Endodermal cell (in vitro differentiated cells): ENCODE measurements around the gene THSD1. TPM values are rescaled to one million over a fixed set of nuclear protein-coding genes. Genes with fewer than 3 reads are reported as not detected.
"Not testable (repeated sequence)": the region's sequence is repeated elsewhere in the genome, so short reads cannot be mapped to it uniquely, and the experiment has no call there.

ENCODE experiments used
- DNase-seq: peaks from one replicate; pipeline ENCODE4 v3.0.0-alpha.2; 2017
- H3K27ac ChIP-seq: 2 replicates; pipeline ENCODE4 v1.5.1; 2013; ENCODE audit warnings: mild to moderate bottlenecking, low read depth, low read length, moderate library complexity
- H3K27me3 ChIP-seq: 2 replicates; pipeline ENCODE4 v1.6.1; 2013; ENCODE audit warnings: mild to moderate bottlenecking, low read length, moderate library complexity; ENCODE audit not compliant: insufficient read depth, control insufficient read depth, poor library complexity, severe bottlenecking
- H3K36me3 ChIP-seq: 2 replicates; pipeline ENCODE4 v1.7.0; 2013; ENCODE audit warnings: mild to moderate bottlenecking, low read length, moderate library complexity; ENCODE audit not compliant: control insufficient read depth, insufficient read depth
- H3K4me1 ChIP-seq: one replicate; pipeline ENCODE4 v1.7.0; 2013; ENCODE audit warnings: low read length; ENCODE audit not compliant: control insufficient read depth, insufficient read depth
- H3K4me3 ChIP-seq: 2 replicates; pipeline ENCODE4 v1.5.1; 2013; ENCODE audit warnings: mild to moderate bottlenecking, low read length, moderate library complexity
- H3K9ac ChIP-seq: 2 replicates; pipeline ENCODE4 v1.6.1; 2013; ENCODE audit warnings: mild to moderate bottlenecking, low read length, moderate library complexity; ENCODE audit not compliant: poor library complexity, severe bottlenecking; ENCODE audit errors: extremely low read depth
- H3K9me3 ChIP-seq: 2 replicates; pipeline ENCODE4 v1.6.1; 2013; ENCODE audit warnings: mild to moderate bottlenecking, low read length, moderate library complexity; ENCODE audit not compliant: control insufficient read depth
- H3K27ac Mint-ChIP-seq: 2 replicates; pipeline ENCODE4 v1.8.0; 2020; ENCODE audit warnings: mixed read lengths
- H3K27me3 Mint-ChIP-seq: 2 replicates; pipeline ENCODE4 v1.8.0; 2021; ENCODE audit warnings: mild to moderate bottlenecking, mixed read lengths; ENCODE audit not compliant: insufficient read depth
- H3K36me3 Mint-ChIP-seq: 2 replicates; pipeline ENCODE4 v1.8.0; 2020; ENCODE audit warnings: low read depth, mixed read lengths
- H3K4me1 Mint-ChIP-seq: 2 replicates; pipeline ENCODE4 v1.8.0; 2020; ENCODE audit warnings: mixed read lengths
- H3K4me3 Mint-ChIP-seq: 2 replicates; pipeline ENCODE4 v1.8.0; 2020; ENCODE audit warnings: mild to moderate bottlenecking, moderate library complexity, mixed read lengths
- H3K9me3 Mint-ChIP-seq: 2 replicates; pipeline ENCODE4 v1.8.0; 2020; ENCODE audit warnings: mild to moderate bottlenecking, mixed read lengths
- WGBS, 2 experiments: methylation state at CpG; one replicate each; pipeline versions ENCODE4 v1.1.5 to v1.1.7; 2013; ENCODE audit warnings: missing lambda C conversion rate in 2 of 2, mixed read lengths in 1 of 2; ENCODE audit not compliant: insufficient coverage in 1 of 2, insufficient read length in 1 of 2; 5-methylcytosine and 5-hydroxymethylcytosine counted together
- total RNA-seq, 2 donors: library from RNA; stranded (reverse); fragmentation: NEBNext Ultra II Directional in 1 of 2; extraction: Animal tissue kit (Norgen Biotek cat#: 25700) in 1 of 2; gene quantifications; 2 replicates in 1 of 2; 3 replicates in 1 of 2; pipeline ENCODE4 v1.2.1, GENCODE V29; 2021
- TF ChIP-seq, protein P1 (sequence below): fragments of 200-600 bp; sonication (generic); conservative IDR thresholded peaks from 2 replicates; pipeline ENCODE4 v1.5.0; 2021; ENCODE audit warnings: antibody characterized with exemption, mild to moderate bottlenecking

Gene THSD1
- total RNA-seq, 2 donors from 2014 or later: 0.48 to 0.73 TPM

DNA sequence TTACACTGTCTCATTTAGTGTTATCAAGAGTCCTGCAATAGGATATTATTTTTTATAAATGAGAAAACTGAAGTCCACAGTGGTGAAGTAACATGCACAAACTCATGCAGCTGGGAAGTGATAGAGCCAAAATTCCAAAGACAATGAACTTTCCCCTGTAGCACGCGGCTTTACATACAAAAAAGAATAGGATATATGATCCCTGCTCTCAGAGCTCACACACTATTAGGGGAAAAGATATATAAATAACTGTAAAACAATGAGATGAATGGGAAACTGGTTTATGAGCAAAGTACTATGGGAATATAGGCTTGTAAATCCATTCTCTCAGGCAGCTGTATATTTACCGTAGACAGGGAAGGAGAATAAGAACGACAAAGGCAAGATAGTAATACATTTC, 39.7 kb downstream of the THSD1 start:
- H3K4me3 Mint-ChIP-seq: no peak overlapping the region
- DNase-seq: no peak
- no peaks in the 10 kb centered on the region for H3K9me3 Mint-ChIP-seq
- H3K27me3 Mint-ChIP-seq: peaks cover 5% of the 10 kb centered on the region
- no peaks in the 10 kb centered on the region for H3K9me3 ChIP-seq
- no peak overlapping the region for H3K27ac Mint-ChIP-seq
- 83 to 100% methylated on average over 1 to 3 of the region's 4 CpGs for WGBS, 2 experiments
- H3K4me1 ChIP-seq: no peaks in the 10 kb centered on the region
- no peaks in the 10 kb centered on the region for H3K27me3 ChIP-seq
- TF ChIP-seq, protein P1, sequence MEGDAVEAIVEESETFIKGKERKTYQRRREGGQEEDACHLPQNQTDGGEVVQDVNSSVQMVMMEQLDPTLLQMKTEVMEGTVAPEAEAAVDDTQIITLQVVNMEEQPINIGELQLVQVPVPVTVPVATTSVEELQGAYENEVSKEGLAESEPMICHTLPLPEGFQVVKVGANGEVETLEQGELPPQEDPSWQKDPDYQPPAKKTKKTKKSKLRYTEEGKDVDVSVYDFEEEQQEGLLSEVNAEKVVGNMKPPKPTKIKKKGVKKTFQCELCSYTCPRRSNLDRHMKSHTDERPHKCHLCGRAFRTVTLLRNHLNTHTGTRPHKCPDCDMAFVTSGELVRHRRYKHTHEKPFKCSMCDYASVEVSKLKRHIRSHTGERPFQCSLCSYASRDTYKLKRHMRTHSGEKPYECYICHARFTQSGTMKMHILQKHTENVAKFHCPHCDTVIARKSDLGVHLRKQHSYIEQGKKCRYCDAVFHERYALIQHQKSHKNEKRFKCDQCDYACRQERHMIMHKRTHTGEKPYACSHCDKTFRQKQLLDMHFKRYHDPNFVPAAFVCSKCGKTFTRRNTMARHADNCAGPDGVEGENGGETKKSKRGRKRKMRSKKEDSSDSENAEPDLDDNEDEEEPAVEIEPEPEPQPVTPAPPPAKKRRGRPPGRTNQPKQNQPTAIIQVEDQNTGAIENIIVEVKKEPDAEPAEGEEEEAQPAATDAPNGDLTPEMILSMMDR: no peak
- no peak overlapping the region for H3K9ac ChIP-seq
- H3K27ac ChIP-seq: no peak overlapping the region
- no peaks in the 10 kb centered on the region for H3K36me3 Mint-ChIP-seq
- H3K4me1 Mint-ChIP-seq: peaks cover 2% of the 10 kb centered on the region
- H3K36me3 ChIP-seq: no peaks in the 10 kb centered on the region
- H3K4me3 ChIP-seq: no peak overlapping the region

DNA sequence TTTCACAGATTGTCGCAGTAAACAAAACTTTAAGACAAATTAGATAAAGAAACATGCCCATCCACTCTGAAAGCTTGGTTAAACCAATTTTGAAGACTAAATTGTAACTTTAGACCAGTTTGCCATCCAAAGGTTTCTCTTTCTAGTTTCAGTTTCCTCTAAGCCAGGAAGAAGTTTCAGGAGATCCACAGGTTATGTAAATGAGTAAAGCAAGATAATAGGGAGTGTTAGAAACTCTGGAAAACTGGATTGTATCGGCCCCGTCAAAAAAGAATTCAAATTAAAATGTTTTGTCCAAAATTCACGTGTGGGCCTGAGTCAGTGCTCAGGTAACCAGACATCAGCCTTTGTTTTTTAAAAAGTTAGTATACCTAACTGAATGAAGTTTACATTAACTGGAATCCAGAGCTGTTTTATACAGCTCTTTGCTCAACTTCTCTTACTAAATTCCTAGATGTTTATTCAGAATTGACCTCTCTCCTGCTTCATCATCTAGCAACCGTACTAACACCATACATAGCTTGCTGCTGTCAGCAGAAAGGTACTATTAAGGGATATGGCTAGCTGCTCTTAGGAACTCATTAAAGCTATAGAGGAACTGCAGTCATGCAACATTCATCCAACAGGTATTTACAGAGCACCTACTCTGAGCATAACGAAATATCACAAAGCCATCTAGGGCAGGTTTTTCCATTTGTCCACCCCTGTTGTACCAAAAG, 43.6 kb downstream of the THSD1 start:
- not testable (repeated sequence) for H3K27me3 Mint-ChIP-seq, H3K4me3 Mint-ChIP-seq, H3K27ac Mint-ChIP-seq, H3K36me3 Mint-ChIP-seq, H3K4me3 ChIP-seq, H3K27ac ChIP-seq, H3K9me3 Mint-ChIP-seq, H3K4me1 ChIP-seq, H3K4me1 Mint-ChIP-seq, H3K9me3 ChIP-seq, H3K9ac ChIP-seq, H3K36me3 ChIP-seq, H3K27me3 ChIP-seq, DNase-seq
- 97 to 100% methylated on average over 1 to 3 of the region's 6 CpGs for WGBS, 2 experiments

DNA sequence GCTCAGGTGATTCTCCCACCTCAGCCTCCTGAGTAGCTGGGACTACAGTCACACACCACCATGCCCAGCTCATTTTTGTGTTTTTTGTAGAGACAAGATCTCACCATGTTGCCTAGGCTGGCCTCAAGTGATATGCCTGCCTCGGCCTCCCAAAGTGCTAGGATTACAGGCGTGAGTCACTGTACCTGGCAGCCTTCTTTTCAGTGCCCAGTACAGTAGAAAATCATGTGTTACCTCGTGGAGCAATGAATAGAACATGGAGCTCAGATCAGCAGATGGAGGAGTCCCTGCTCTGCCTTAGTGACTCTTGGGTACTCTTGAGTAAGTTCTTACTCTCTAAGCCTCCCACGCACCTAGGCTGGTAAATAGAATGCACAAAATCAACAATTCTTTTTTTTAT, 44.7 kb downstream of the THSD1 start:
- H3K4me3 Mint-ChIP-seq: no peak overlapping the region
- no peaks in the 10 kb centered on the region for H3K9me3 Mint-ChIP-seq
- H3K4me3 ChIP-seq: no peak overlapping the region
- no peaks in the 10 kb centered on the region for H3K27me3 Mint-ChIP-seq
- no peak overlapping the region for H3K27ac ChIP-seq
- no peaks in the 10 kb centered on the region for H3K36me3 Mint-ChIP-seq
- 93 to 94% methylated on average over 4 of the region's 4 CpGs for WGBS, 2 experiments
- H3K27ac Mint-ChIP-seq: no peak overlapping the region
- H3K9me3 ChIP-seq: no peaks in the 10 kb centered on the region
- H3K4me1 ChIP-seq: no peaks in the 10 kb centered on the region
- no peaks in the 10 kb centered on the region for H3K4me1 Mint-ChIP-seq
- no peaks in the 10 kb centered on the region for H3K36me3 ChIP-seq
- TF ChIP-seq, protein P1: no peak
- no peaks in the 10 kb centered on the region for H3K27me3 ChIP-seq
- DNase-seq: no peak
- H3K9ac ChIP-seq: no peak overlapping the region

DNA sequence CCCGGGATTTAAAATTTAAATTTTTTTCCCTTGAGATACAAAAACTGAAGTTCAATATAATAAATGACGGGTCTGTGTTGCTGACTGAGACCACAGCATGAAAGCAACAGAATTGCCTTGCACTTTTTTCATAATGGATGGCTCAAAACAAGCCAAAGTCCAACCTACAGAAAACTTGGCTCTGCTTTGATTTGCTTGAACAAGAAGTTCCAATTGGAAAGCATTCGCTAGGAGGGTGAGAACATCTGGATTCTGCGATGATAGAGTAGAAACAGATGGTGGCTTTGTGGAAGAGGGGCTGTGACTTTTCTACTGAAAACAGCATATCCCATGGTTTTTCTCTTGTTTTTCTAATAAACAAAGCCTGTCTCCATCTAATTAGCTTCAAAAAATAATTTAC, 46.4 kb downstream of the THSD1 start:
- Mint-ChIP-seq H3K27ac (no peak overlapping the region), H3K4me1 (no peaks in the 10 kb centered on the region), H3K9me3 (no peaks in the 10 kb centered on the region), H3K4me3 (no peak overlapping the region), H3K27me3 (no peaks in the 10 kb centered on the region), H3K36me3 (no peaks in the 10 kb centered on the region)
- no peak for DNase-seq
- no peaks in the 10 kb centered on the region for H3K27me3 ChIP-seq
- TF ChIP-seq, protein P1: no peak
- H3K27ac ChIP-seq: no peak overlapping the region
- H3K4me1 ChIP-seq: no peaks in the 10 kb centered on the region
- no peaks in the 10 kb centered on the region for H3K9me3 ChIP-seq
- H3K36me3 ChIP-seq: no peaks in the 10 kb centered on the region
- H3K4me3 ChIP-seq: no peak overlapping the region
- H3K9ac ChIP-seq: no peak overlapping the region
- 93 to 100% methylated on average over 3 to 4 of the region's 4 CpGs for WGBS, 2 experiments
